Neural cell (in vitro differentiated cells): Measurements from ENCODE around the gene ADI1. TPM values are rescaled to one million over a fixed set of nuclear protein-coding genes. Genes with fewer than 3 reads are reported as not detected.

ENCODE experiments used
- H2AFZ ChIP-seq: fragments of 200-600, 300-800 bp; sonication (generic), shearing (Covaris generic); 2 replicates; pipeline ENCODE4 v1.6.0; 2014; ENCODE audit warnings: low read depth, mild to moderate bottlenecking, antibody characterized with exemption, low read length, moderate library complexity
- H3F3A ChIP-seq: fragments of 200-600 bp; shearing (Covaris generic); 2 replicates; pipeline ENCODE4 v1.6.1; 2016; ENCODE audit warnings: mild to moderate bottlenecking, moderate library complexity, mixed read lengths, antibody characterized with exemption, low read length; ENCODE audit not compliant: insufficient read depth, poor library complexity, severe bottlenecking
- H3K27ac ChIP-seq: fragments of 200-600, 300-800 bp; sonication (generic), shearing (Covaris generic); 2 replicates; pipeline ENCODE4 v1.5.1; 2014; ENCODE audit warnings: mild to moderate bottlenecking, low read length, moderate library complexity
- H3K27me3 ChIP-seq: fragments of 300-800, 200-600 bp; sonication (generic), shearing (Covaris generic); 2 replicates; pipeline ENCODE4 v1.6.0; 2014; ENCODE audit warnings: mild to moderate bottlenecking, low read depth, low read length, moderate library complexity; ENCODE audit not compliant: insufficient read depth
- H3K36me3 ChIP-seq: fragments of 300-800, 200-600 bp; sonication (generic), shearing (Covaris generic); 2 replicates; pipeline ENCODE4 v1.5.1; 2014; ENCODE audit warnings: mild to moderate bottlenecking, antibody characterized with exemption, low read length, moderate library complexity; ENCODE audit not compliant: insufficient read depth
- H3K4me2 ChIP-seq: fragments of 300-800, 200-600 bp; sonication (generic), shearing (Covaris generic); 2 replicates; pipeline ENCODE4 v1.6.0; 2014; ENCODE audit warnings: mild to moderate bottlenecking, low read length
- H3K4me3 ChIP-seq: fragments of 300-800, 200-600 bp; sonication (generic), shearing (Covaris generic); 2 replicates; pipeline ENCODE4 v1.5.1; 2014; ENCODE audit warnings: mild to moderate bottlenecking, low read length, moderate library complexity
- H3K79me2 ChIP-seq: fragments of 200-600 bp; shearing (Covaris generic); replicated peaks from 2 replicates; pipeline ENCODE4 v1.6.0; 2014; ENCODE audit warnings: mild to moderate bottlenecking, low read length, moderate library complexity; ENCODE audit not compliant: insufficient read depth
- H3K9ac ChIP-seq: fragments of 300-800, 200-600 bp; sonication (generic), shearing (Covaris generic); 2 replicates; pipeline ENCODE4 v1.6.1; 2016; ENCODE audit warnings: mild to moderate bottlenecking, low read length, mixed read lengths
- H3K9me2 ChIP-seq: fragments of 200-600 bp; shearing (Covaris generic); 2 replicates; pipeline ENCODE4 v1.6.1; 2016; ENCODE audit warnings: mild to moderate bottlenecking, low read length, mixed read lengths; ENCODE audit not compliant: insufficient read depth
- H3K9me3 ChIP-seq: fragments of 200-600, 300-800 bp; sonication (generic), shearing (Covaris generic); 2 replicates; pipeline ENCODE4 v1.6.1; 2016; ENCODE audit warnings: mild to moderate bottlenecking, mixed run types, low read length, moderate library complexity, mixed read lengths
- H4K20me1 ChIP-seq: fragments of 200-600 bp; shearing (Covaris generic); 2 replicates; pipeline ENCODE4 v1.6.1; 2016; ENCODE audit warnings: mild to moderate bottlenecking, mixed run types; ENCODE audit not compliant: insufficient read depth
- EP300 ChIP-seq: fragments of 450-650 bp; conservative IDR thresholded peaks from 2 replicates; pipeline ENCODE4 v1.6.1; 2014; ENCODE audit warnings: antibody characterized with exemption, mild to moderate bottlenecking, moderate library complexity; ENCODE audit not compliant: poor library complexity, severe bottlenecking
- EZH2 ChIP-seq: fragments of 200-600, 300-800 bp; shearing (Covaris generic), sonication (generic); IDR thresholded peaks from 2 replicates; pipeline ENCODE4 v1.6.1; 2014; ENCODE audit warnings: antibody characterized with exemption, low read length, borderline replicate concordance, mild to moderate bottlenecking; ENCODE audit not compliant: insufficient read depth, poor library complexity, severe bottlenecking
- MXI1 ChIP-seq: fragments of 450-650 bp; conservative IDR thresholded peaks from 2 replicates; pipeline ENCODE4 v1.6.1; 2014; ENCODE audit warnings: antibody characterized with exemption, mild to moderate bottlenecking; ENCODE audit not compliant: poor library complexity, severe bottlenecking
- POLR2AphosphoS5 ChIP-seq: IDR thresholded peaks from 2 replicates; pipeline ENCODE4 v1.6.1; 2012
- RAD21 ChIP-seq: fragments of 450-650 bp; conservative IDR thresholded peaks from 2 replicates; pipeline ENCODE4 v1.6.1; 2014; ENCODE audit warnings: antibody characterized with exemption, mild to moderate bottlenecking, moderate library complexity
- SMC3 ChIP-seq: fragments of 450-650 bp; conservative IDR thresholded peaks from 2 replicates; pipeline ENCODE4 v1.6.1; 2014; ENCODE audit warnings: antibody characterized with exemption, mild to moderate bottlenecking, moderate library complexity; ENCODE audit not compliant: poor library complexity
- TAF1 ChIP-seq: IDR thresholded peaks from 2 replicates; pipeline ENCODE4 v1.6.1; 2012; ENCODE audit warnings: low read depth
- polyA plus RNA-seq: library from polyadenylated mRNA; depleted of rRNA; stranded (reverse); fragments of >200 nt; gene quantifications from 2 replicates; pipeline ENCODE4 v1.2.3, GENCODE V29; 2014
- TF ChIP-seq, protein P1 (sequence below): fragments of 450-650 bp; IDR thresholded peaks from 2 replicates; pipeline ENCODE4 v1.5.1; 2014; ENCODE audit warnings: antibody characterized with exemption, mild to moderate bottlenecking, moderate library complexity; ENCODE audit not compliant: poor library complexity, severe bottlenecking
- TF ChIP-seq, protein P2 (sequence below): IDR thresholded peaks from 2 replicates; pipeline ENCODE4 v1.6.1; 2012; ENCODE audit warnings: borderline replicate concordance

Gene ADI1
- polyA plus RNA-seq, 1 donor from 2014 or later: 23.9 TPM

DNA sequence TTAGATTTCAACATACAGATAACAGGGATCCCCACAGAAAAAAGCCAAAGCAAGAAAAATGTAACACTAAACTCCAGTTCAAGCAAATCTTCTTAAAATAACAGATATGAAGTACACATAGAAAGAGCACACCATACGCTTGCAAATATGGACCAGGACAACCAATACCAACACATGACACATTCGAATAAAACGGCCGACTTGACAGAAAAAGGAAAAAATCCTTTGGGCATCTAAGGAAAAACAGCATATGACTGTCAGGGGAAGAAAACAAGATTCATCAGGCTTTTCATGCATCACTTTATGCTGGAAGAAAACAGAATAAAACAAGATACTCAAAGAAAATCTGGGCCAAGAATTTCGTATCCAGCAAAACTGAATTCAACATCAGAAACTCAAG is 22.8 kb upstream of the ADI1 start:
- Histone ChIP-seq H3K4me2 (no peak overlapping the region), H3K9ac (no peak overlapping the region), H3K9me3 (no peaks in the 10 kb centered on the region), H3K27ac (no peak overlapping the region), H3F3A (no peaks in the 10 kb centered on the region), H3K36me3 (no peaks in the 10 kb centered on the region), H4K20me1 (no peaks in the 10 kb centered on the region), H3K79me2 (no peaks in the 10 kb centered on the region), H3K27me3 (no peaks in the 10 kb centered on the region), H2AFZ (no peak overlapping the region), H3K4me3 (no peak overlapping the region), H3K9me2 (no peaks in the 10 kb centered on the region)
- TF ChIP-seq EZH2 (no peak), EP300 (no peak), SMC3 (no peak), RAD21 (no peak), MXI1 (no peak), POLR2AphosphoS5 (no peak), TAF1 (no peak)
- TF ChIP-seq, protein P1, sequence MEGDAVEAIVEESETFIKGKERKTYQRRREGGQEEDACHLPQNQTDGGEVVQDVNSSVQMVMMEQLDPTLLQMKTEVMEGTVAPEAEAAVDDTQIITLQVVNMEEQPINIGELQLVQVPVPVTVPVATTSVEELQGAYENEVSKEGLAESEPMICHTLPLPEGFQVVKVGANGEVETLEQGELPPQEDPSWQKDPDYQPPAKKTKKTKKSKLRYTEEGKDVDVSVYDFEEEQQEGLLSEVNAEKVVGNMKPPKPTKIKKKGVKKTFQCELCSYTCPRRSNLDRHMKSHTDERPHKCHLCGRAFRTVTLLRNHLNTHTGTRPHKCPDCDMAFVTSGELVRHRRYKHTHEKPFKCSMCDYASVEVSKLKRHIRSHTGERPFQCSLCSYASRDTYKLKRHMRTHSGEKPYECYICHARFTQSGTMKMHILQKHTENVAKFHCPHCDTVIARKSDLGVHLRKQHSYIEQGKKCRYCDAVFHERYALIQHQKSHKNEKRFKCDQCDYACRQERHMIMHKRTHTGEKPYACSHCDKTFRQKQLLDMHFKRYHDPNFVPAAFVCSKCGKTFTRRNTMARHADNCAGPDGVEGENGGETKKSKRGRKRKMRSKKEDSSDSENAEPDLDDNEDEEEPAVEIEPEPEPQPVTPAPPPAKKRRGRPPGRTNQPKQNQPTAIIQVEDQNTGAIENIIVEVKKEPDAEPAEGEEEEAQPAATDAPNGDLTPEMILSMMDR: no peak
- TF ChIP-seq, protein P2, sequence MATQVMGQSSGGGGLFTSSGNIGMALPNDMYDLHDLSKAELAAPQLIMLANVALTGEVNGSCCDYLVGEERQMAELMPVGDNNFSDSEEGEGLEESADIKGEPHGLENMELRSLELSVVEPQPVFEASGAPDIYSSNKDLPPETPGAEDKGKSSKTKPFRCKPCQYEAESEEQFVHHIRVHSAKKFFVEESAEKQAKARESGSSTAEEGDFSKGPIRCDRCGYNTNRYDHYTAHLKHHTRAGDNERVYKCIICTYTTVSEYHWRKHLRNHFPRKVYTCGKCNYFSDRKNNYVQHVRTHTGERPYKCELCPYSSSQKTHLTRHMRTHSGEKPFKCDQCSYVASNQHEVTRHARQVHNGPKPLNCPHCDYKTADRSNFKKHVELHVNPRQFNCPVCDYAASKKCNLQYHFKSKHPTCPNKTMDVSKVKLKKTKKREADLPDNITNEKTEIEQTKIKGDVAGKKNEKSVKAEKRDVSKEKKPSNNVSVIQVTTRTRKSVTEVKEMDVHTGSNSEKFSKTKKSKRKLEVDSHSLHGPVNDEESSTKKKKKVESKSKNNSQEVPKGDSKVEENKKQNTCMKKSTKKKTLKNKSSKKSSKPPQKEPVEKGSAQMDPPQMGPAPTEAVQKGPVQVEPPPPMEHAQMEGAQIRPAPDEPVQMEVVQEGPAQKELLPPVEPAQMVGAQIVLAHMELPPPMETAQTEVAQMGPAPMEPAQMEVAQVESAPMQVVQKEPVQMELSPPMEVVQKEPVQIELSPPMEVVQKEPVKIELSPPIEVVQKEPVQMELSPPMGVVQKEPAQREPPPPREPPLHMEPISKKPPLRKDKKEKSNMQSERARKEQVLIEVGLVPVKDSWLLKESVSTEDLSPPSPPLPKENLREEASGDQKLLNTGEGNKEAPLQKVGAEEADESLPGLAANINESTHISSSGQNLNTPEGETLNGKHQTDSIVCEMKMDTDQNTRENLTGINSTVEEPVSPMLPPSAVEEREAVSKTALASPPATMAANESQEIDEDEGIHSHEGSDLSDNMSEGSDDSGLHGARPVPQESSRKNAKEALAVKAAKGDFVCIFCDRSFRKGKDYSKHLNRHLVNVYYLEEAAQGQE: no peak

DNA sequence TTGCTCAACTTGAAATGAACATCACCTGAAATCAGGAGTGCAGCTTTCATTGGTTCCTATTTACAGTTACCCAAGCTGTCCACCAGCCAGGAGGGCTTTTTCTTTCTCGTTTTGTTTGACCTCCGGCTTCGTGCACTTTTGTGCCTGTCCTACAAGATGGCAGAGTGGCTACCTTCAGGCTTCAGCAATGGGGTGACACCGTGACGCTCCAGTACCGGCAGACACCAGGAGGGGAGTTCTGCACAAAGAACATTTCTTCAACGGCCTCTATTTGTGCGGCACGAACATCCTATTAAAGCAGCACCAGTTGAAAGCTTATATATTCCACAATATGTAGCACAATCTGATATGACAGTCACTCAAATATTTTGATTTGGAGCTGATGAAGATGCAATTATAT is 20.5 kb upstream of the ADI1 start:
- H3K9me2 ChIP-seq: no peaks in the 10 kb centered on the region
- no peak overlapping the region for H3K4me2 ChIP-seq
- no peaks in the 10 kb centered on the region for H3K79me2 ChIP-seq
- H2AFZ ChIP-seq: no peak overlapping the region
- no peaks in the 10 kb centered on the region for H4K20me1 ChIP-seq
- H3K27me3 ChIP-seq: no peaks in the 10 kb centered on the region
- no peak overlapping the region for H3K9ac ChIP-seq
- H3F3A ChIP-seq: no peaks in the 10 kb centered on the region
- TF ChIP-seq EZH2: no peak
- TF ChIP-seq, protein P2: no peak
- no peak for TF ChIP-seq EP300
- TF ChIP-seq, protein P1: no peak
- TF ChIP-seq RAD21: no peak
- TF ChIP-seq MXI1: no peak
- no peak for TF ChIP-seq POLR2AphosphoS5
- H3K36me3 ChIP-seq: no peaks in the 10 kb centered on the region
- no peaks in the 10 kb centered on the region for H3K9me3 ChIP-seq
- no peak overlapping the region for H3K4me3 ChIP-seq
- no peak overlapping the region for H3K27ac ChIP-seq
